Neural cell (in vitro differentiated cells): Measurements from ENCODE around the gene SMS. TPM values are rescaled to one million over a fixed set of nuclear protein-coding genes. Genes with fewer than 3 reads are reported as not detected.

Source experiments
- H2AFZ ChIP-seq: fragments of 200-600, 300-800 bp; sonication (generic), shearing (Covaris generic); 2 replicates; pipeline ENCODE4 v1.6.0; 2014; ENCODE audit warnings: low read depth, mild to moderate bottlenecking, antibody characterized with exemption, low read length, moderate library complexity
- H3F3A ChIP-seq: fragments of 200-600 bp; shearing (Covaris generic); 2 replicates; pipeline ENCODE4 v1.6.1; 2016; ENCODE audit warnings: mild to moderate bottlenecking, moderate library complexity, mixed read lengths, antibody characterized with exemption, low read length; ENCODE audit not compliant: insufficient read depth, poor library complexity, severe bottlenecking
- H3K27ac ChIP-seq: fragments of 200-600, 300-800 bp; sonication (generic), shearing (Covaris generic); 2 replicates; pipeline ENCODE4 v1.5.1; 2014; ENCODE audit warnings: mild to moderate bottlenecking, low read length, moderate library complexity
- H3K27me3 ChIP-seq: fragments of 300-800, 200-600 bp; sonication (generic), shearing (Covaris generic); 2 replicates; pipeline ENCODE4 v1.6.0; 2014; ENCODE audit warnings: mild to moderate bottlenecking, low read depth, low read length, moderate library complexity; ENCODE audit not compliant: insufficient read depth
- H3K36me3 ChIP-seq: fragments of 300-800, 200-600 bp; sonication (generic), shearing (Covaris generic); 2 replicates; pipeline ENCODE4 v1.5.1; 2014; ENCODE audit warnings: mild to moderate bottlenecking, antibody characterized with exemption, low read length, moderate library complexity; ENCODE audit not compliant: insufficient read depth
- H3K4me2 ChIP-seq: fragments of 300-800, 200-600 bp; sonication (generic), shearing (Covaris generic); 2 replicates; pipeline ENCODE4 v1.6.0; 2014; ENCODE audit warnings: mild to moderate bottlenecking, low read length
- H3K4me3 ChIP-seq: fragments of 300-800, 200-600 bp; sonication (generic), shearing (Covaris generic); 2 replicates; pipeline ENCODE4 v1.5.1; 2014; ENCODE audit warnings: mild to moderate bottlenecking, low read length, moderate library complexity
- H3K79me2 ChIP-seq: fragments of 200-600 bp; shearing (Covaris generic); replicated peaks from 2 replicates; pipeline ENCODE4 v1.6.0; 2014; ENCODE audit warnings: mild to moderate bottlenecking, low read length, moderate library complexity; ENCODE audit not compliant: insufficient read depth
- H3K9ac ChIP-seq: fragments of 300-800, 200-600 bp; sonication (generic), shearing (Covaris generic); 2 replicates; pipeline ENCODE4 v1.6.1; 2016; ENCODE audit warnings: mild to moderate bottlenecking, low read length, mixed read lengths
- H3K9me2 ChIP-seq: fragments of 200-600 bp; shearing (Covaris generic); 2 replicates; pipeline ENCODE4 v1.6.1; 2016; ENCODE audit warnings: mild to moderate bottlenecking, low read length, mixed read lengths; ENCODE audit not compliant: insufficient read depth
- H3K9me3 ChIP-seq: fragments of 200-600, 300-800 bp; sonication (generic), shearing (Covaris generic); 2 replicates; pipeline ENCODE4 v1.6.1; 2016; ENCODE audit warnings: mild to moderate bottlenecking, mixed run types, low read length, moderate library complexity, mixed read lengths
- H4K20me1 ChIP-seq: fragments of 200-600 bp; shearing (Covaris generic); 2 replicates; pipeline ENCODE4 v1.6.1; 2016; ENCODE audit warnings: mild to moderate bottlenecking, mixed run types; ENCODE audit not compliant: insufficient read depth
- CTCF ChIP-seq: fragments of 450-650 bp; IDR thresholded peaks from 2 replicates; pipeline ENCODE4 v1.5.1; 2014; ENCODE audit warnings: antibody characterized with exemption, mild to moderate bottlenecking, moderate library complexity; ENCODE audit not compliant: poor library complexity, severe bottlenecking
- EP300 ChIP-seq: fragments of 450-650 bp; conservative IDR thresholded peaks from 2 replicates; pipeline ENCODE4 v1.6.1; 2014; ENCODE audit warnings: antibody characterized with exemption, mild to moderate bottlenecking, moderate library complexity; ENCODE audit not compliant: poor library complexity, severe bottlenecking
- EZH2 ChIP-seq: fragments of 200-600, 300-800 bp; shearing (Covaris generic), sonication (generic); IDR thresholded peaks from 2 replicates; pipeline ENCODE4 v1.6.1; 2014; ENCODE audit warnings: antibody characterized with exemption, low read length, borderline replicate concordance, mild to moderate bottlenecking; ENCODE audit not compliant: insufficient read depth, poor library complexity, severe bottlenecking
- MXI1 ChIP-seq: fragments of 450-650 bp; conservative IDR thresholded peaks from 2 replicates; pipeline ENCODE4 v1.6.1; 2014; ENCODE audit warnings: antibody characterized with exemption, mild to moderate bottlenecking; ENCODE audit not compliant: poor library complexity, severe bottlenecking
- POLR2AphosphoS5 ChIP-seq: IDR thresholded peaks from 2 replicates; pipeline ENCODE4 v1.6.1; 2012
- RAD21 ChIP-seq: fragments of 450-650 bp; conservative IDR thresholded peaks from 2 replicates; pipeline ENCODE4 v1.6.1; 2014; ENCODE audit warnings: antibody characterized with exemption, mild to moderate bottlenecking, moderate library complexity
- REST ChIP-seq: IDR thresholded peaks from 2 replicates; pipeline ENCODE4 v1.6.1; 2012; ENCODE audit warnings: borderline replicate concordance
- SMC3 ChIP-seq: fragments of 450-650 bp; conservative IDR thresholded peaks from 2 replicates; pipeline ENCODE4 v1.6.1; 2014; ENCODE audit warnings: antibody characterized with exemption, mild to moderate bottlenecking, moderate library complexity; ENCODE audit not compliant: poor library complexity
- TAF1 ChIP-seq: IDR thresholded peaks from 2 replicates; pipeline ENCODE4 v1.6.1; 2012; ENCODE audit warnings: low read depth
- polyA plus RNA-seq: library from polyadenylated mRNA; depleted of rRNA; stranded (reverse); fragments of >200 nt; gene quantifications from 2 replicates; pipeline ENCODE4 v1.2.3, GENCODE V29; 2014

Gene SMS
- polyA plus RNA-seq, 1 donor from 2014 or later, result 101 TPM

- TF ChIP-seq REST (no peak), TAF1 (no peak), EZH2 (no peak), EP300 (no peak), CTCF (no peak), RAD21 (no peak), SMC3 (no peak), MXI1 (no peak), POLR2AphosphoS5 (no peak)
These were observed 33.0 kb downstream of the SMS start for GRCh38 chrX:21973321-21974010.

GRCh38 chrX:21974011-21974385 lies 33.5 kb downstream of the SMS start:
- no peak overlapping the region for H2AFZ ChIP-seq
- H3K9me3 ChIP-seq, result no peaks in the 10 kb centered on the region
- no peaks in the 10 kb centered on the region for H3K36me3 ChIP-seq
- H3K27ac ChIP-seq, result no peak overlapping the region
- H3F3A ChIP-seq, result no peaks in the 10 kb centered on the region
- no peak for TF ChIP-seq TAF1
- TF ChIP-seq POLR2AphosphoS5, result no peak
- no peak for TF ChIP-seq RAD21
- TF ChIP-seq EP300, result no peak
- no peak for TF ChIP-seq CTCF
- TF ChIP-seq EZH2, result no peak
- no peak for TF ChIP-seq SMC3
- TF ChIP-seq MXI1, result no peak
- TF ChIP-seq REST, result no peak
- H3K4me3 ChIP-seq, result no peak overlapping the region
- H3K9ac ChIP-seq, result no peak overlapping the region
- H3K27me3 ChIP-seq, result no peaks in the 10 kb centered on the region
- H3K4me2 ChIP-seq, result no peak overlapping the region
- H3K9me2 ChIP-seq, result no peaks in the 10 kb centered on the region
- H4K20me1 ChIP-seq, result no peaks in the 10 kb centered on the region
- no peaks in the 10 kb centered on the region for H3K79me2 ChIP-seq

More at GRCh38 chrX:21973321-21974010, 33.0 kb downstream of the SMS start:
- Histone ChIP-seq H3K9me2 (no peaks in the 10 kb centered on the region), H3K36me3 (no peaks in the 10 kb centered on the region), H3K9me3 (no peaks in the 10 kb centered on the region), H3K27ac (no peak overlapping the region), H3K9ac (no peak overlapping the region), H4K20me1 (no peaks in the 10 kb centered on the region), H3K79me2 (no peaks in the 10 kb centered on the region), H3K4me3 (no peak overlapping the region), H3K4me2 (no peak overlapping the region), H3K27me3 (no peaks in the 10 kb centered on the region), H3F3A (no peaks in the 10 kb centered on the region), H2AFZ (no peak overlapping the region)
